Neural progenitor cell (in vitro differentiated cells): ENCODE results near the gene HLTF.

Experiments used
- CTCF ChIP-seq: fragments of 200-600 bp; sonication (generic); IDR thresholded peaks from 2 replicates; pipeline ENCODE4 v1.5.1; 2017; ENCODE audit warnings: antibody characterized with exemption, mild to moderate bottlenecking
- EZH2 ChIP-seq: fragments of 200-600 bp; sonication (generic); IDR thresholded peaks from 2 replicates; pipeline ENCODE4 v1.6.1; 2017; ENCODE audit warnings: antibody characterized with exemption, mild to moderate bottlenecking, moderate library complexity

- no peak for TF ChIP-seq CTCF
- TF ChIP-seq EZH2: no peak
These were observed 96.1 kb downstream of the HLTF start for GRCh38 chr3:148990236-148990635.
